ENCODE measurements around the gene TMEM169.
"Not testable (repeated sequence)": the region's sequence is repeated elsewhere in the genome, so short reads cannot be mapped to it uniquely, and the experiment has no call there.

TMEM169 gene

DNA sequence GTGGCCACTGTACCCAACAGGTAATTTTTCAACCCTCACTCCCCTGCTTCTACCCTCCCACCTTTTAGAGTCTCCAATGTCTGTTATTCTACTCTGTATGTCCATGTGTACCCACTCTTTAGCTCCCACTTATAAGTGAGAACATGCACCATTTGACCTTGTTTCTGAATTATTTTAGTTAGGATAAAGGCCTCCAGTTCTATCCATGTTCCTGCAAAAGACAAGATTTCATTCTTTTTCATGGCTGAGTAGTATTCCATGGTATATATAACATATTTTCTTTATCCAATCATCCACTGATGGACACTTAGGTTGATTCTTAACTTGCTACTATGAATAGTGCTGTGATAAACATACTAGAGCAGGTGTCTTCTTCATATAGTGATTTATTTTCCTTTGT is 9.2 kb upstream of the TMEM169 start:
- no peak for DNase-seq

- DNase-seq: no peak
Measured at GRCh38 chr2:216073773-216074172, 7.9 kb upstream of the TMEM169 start.

GRCh38 chr2:216074380-216074779 is 7.3 kb upstream of the TMEM169 start:
- DNase-seq: no peak

DNA sequence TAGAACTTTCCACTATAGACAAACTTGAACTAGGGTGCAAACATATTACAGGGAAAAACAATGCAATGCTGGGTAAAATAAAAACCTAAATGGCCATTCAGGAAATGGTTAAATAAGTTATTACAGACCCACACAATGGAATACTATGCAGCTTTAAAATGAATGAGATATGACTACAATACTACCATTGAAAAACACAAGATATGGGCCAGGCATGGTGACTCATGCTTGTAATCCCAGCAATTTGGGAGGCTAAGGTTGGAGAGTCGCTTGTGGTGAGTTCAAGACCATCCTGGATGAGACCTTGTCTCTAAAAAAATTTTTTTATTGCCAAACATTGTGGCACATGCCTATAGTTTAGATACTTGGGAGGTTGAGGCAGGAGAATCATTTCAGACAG is 6.9 kb upstream of the TMEM169 start:
- DNase-seq: no peak

DNA sequence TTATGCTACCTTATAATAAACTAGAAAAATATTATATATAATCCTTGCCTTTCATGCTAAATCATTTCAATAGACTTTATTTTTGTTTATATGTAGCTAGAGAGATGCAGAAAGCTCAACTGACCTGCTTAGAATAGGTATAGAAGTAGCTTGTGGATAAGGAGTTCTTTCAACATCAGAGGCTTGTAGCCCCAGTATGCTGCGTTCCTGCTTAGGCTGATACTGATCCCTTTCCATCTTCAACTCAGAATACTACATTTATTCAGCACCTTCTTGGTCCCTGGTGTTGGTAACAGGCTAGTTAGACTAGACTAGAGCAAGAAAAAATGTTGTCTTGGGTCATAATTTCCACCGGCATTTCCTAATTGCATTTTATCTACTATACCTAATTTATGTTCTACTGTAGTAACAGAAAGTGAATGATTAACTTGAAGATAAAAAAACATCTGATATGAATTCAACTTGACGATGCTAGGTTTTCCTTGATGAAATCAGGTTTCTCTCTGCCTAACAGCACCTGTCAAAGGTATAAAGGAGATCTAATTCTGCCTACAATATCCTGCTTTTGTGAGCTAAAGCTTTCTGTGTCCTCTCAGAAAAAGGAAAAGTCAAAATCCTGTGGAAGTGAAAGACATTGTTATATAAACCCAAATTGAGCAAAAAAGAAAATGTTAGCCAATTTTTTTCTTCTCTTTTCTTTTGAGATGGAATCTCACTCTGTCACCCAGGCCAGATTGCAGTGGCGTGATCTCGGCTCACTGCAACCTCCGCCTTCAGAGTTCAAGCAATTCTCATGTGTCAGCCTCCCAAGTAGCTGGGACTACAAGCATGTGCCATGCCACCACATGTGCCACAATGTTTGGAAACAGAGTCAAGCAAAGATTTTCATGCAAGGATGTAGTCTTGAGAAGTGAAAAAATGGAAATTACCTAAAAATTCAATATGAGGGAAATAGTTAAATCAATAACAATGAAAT is 5.9 kb upstream of the TMEM169 start:
- DNase-seq: no peak

GRCh38 chr2:216078776-216079175 is 2.9 kb upstream of the TMEM169 start:
- no peak for DNase-seq

DNA sequence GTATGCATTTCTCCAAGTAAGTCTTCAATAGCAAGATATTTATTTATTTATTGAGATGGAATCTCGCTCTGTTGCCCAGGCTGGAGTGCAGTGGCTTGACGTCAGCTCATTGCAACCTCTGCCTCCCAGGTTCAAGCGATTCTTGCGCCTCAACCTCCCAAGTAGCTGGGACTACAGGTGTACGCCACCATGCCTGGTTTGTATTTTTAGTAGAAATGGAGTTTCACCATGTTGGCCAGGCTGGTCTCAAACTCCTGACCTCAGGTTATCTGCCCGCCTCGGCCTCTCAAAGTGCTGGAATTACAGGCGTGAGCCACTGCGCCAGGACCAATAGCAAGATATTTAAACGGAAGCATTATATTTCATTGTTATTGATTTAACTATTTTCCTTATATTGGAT is 1.7 kb upstream of the TMEM169 start:
- not testable (repeated sequence) for DNase-seq

DNA sequence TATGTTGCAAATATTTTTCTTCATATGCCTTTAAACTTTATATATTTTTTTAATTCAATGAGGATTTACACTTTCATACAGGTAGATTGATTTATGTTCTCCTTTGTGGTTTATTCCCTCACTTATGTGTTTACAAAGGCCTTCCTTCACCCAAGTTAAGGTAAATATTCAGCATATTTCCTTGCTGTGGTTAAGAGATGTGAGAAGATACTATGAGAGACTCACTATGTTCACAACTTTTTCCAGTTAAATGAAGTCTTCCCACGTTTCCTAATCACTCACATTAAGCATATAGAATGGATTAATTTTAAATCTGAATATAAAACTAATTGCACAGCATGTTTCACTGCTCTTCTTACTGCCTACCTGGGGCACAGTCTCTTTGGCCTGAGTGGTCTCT is 707 bp upstream of the TMEM169 start:
- DNase-seq: no peak

DNA sequence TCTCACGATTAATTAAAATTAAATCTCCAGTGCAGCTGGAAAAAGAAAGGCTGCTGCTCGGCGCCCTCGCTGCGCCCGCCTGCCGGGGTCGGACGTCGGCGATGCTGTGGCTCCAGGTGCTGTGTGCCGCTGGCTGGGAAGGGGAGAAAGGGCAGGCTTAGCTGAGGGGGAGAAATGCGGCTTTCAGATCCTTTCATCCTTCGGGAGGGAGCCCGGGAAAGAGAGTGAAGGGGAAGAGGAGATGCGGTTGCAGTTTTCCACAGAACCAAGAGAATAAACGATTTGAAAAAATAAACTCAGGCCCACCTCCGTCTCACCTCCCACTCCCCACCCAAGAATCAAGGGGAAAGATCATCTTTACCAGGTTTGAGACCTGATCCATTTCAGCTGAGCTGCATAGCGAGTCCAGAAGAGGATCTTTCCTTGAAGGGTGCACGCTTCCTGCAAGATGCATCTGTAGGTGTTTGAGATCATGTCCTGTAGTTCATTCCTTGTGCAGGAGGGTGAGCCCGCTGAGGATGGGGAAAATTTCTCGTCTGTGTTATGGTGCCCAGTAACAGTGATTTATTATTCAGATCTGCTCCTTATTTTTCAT is 495 bp downstream of the TMEM169 start:
- no peak for DNase-seq

DNA sequence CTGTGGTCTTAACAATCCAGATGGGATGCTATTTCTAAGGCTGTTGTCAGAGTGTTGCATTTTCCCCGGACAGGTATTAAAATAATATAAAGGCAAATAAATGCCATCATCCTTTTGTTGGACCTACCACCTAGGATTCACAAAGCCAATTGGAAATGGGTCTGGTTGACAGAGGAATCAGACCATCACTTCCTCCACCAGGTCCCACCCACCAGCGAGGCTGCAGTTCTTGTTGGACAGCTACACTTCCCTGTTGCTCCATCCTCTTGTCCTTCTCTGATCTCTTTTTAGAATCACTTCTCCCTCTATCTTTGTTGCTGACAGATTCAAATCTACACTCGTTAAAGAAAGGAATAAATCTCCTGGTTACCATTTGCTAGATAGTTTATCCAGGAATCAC is 1.1 kb downstream of the TMEM169 start:
- DNase-seq: no peak

DNA sequence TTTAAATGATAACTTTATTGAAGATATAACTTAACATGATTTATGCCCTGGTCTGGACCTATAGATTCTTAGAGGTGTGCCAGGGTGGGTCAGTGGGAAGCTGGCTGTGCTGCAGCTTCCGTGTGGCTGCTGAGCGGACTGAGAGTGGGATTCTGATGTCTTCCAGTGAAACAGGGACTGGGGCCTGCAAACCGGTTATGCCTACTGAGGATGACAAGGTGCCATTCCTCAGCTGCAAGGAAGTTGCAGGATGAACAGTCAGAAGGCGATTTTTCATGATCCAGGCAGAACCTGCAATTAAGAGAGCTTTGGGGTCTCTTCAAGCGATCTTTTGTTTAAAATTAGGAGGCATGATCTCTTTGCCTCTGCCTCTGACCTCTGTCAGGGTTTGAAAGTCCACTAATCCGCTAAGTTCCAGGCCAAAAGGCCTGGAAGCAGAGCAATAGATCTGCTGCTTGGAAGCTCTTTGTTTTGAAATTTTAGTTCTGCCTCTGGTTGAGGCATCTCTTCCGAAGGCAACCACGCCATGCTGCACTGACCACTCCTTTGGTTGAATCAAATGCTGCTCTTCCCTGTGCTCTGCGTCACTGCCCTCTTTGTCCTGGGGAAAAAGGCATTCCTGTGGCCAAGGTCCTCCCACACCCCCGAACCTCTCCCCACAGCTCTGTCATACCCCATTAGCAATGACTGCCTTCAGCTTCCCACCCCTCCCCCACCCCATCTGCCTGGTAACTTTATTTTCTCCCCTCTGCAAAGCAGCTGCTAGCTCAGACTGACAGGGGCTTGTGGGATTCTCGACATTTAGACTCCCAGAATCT is 2.0 kb downstream of the TMEM169 start:
- DNase-seq: no peak

GRCh38 chr2:216084547-216084946 is 2.8 kb downstream of the TMEM169 start:
- DNase-seq: no peak

GRCh38 chr2:216086207-216086893 is 4.6 kb downstream of the TMEM169 start:
- DNase-seq: no peak

DNA sequence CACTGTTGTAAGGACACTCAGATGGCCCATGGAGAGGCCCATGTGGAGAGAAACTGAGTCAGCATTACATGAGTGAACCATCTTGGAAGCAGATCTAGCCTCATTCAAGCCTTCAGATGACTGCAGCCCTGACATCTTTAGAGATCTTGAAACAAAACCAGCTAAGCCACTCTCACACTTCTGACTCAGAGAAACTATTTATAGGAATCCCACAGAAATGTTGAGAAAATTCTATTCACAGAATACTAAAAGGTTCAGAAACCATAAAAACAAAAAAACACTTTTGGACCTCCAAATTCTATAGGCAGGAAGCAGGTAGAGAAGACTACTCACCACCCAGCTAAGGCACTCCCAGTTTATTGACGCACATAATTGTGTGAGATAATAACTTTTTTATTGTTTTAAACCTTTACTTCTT is 8.7 kb downstream of the TMEM169 start:
- DNase-seq: no peak

DNA sequence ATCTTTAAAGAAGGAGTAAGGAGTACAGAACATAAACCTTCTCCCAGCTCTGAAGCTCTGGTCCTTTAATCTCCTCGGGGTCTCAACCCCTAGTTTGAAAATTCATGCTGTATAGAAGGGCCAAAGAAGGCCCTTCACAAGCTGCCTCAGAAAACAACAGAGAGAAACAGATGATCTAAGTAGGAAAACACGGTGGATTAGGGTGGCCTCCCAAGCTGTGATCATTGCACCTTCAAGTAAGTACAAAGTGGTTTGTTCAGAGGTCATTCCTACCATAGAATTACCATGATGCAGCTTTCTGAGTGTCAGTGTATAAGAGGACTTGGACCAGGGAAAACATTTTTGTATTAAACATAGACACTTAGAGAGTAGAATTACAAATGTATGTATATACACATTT is 10.9 kb downstream of the TMEM169 start:
- no peak for DNase-seq

DNA sequence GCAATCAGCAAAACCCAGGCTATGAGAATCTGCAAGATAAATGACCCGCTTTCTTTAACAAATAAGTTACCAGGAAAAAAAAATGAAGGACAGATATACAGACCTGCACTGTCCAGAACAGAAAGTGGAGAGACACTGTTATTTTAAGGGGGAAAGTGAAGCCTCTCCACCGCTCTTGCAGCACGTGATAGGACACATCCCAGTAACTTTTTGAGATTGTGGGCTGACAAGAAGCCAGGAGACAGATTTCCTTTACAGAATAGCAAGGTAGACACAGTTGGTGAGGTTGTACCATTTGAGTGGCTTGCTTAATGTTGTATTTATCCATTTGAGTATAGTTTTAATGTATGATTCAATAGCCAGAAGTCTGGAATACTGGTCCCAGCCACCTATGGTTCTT is 13.0 kb downstream of the TMEM169 start:
- no peak for DNase-seq

DNA sequence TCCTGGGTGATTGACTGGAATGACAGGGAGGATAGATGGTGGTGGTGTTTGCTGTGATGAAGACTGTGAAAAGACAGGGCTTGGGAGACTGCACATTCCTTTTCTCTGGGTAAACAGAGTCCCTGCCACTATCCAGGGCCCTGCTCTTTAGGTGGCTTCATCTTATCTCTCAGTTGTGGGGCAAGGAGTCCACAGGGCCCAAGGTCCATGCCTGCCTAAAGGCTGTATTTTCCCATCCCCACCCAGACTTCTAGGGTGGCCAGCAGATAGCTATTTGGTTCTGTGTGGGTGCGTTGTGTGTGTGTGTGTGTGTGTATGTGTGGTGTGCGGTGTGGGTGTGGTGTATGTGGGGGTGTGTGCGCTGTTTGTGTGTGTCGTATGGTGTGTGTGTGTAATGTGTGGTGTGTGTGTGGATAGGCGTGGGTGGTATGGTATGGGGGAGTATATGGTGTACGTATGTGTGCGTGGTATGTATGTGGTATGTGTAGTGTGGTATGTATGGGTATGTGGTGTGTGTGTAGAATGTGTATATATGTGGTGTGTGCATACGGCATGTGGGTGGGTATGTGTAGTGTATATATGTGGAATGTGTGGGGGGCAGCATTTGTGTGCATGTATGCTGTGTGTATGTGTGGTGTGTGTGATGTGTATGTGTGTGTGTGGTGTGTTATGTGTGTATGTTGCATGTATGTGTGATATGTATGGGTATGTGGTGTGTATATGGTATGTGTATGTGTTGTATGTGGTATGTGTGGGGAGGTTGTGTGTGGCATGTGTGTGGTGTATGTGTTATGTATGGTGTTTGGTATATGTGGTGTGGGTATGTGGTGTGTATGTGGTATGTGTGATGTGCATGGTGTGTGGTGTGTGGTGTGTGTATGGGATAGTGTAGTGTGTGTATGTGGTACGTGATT is 17.0 kb downstream of the TMEM169 start:
- no peak for DNase-seq

DNA sequence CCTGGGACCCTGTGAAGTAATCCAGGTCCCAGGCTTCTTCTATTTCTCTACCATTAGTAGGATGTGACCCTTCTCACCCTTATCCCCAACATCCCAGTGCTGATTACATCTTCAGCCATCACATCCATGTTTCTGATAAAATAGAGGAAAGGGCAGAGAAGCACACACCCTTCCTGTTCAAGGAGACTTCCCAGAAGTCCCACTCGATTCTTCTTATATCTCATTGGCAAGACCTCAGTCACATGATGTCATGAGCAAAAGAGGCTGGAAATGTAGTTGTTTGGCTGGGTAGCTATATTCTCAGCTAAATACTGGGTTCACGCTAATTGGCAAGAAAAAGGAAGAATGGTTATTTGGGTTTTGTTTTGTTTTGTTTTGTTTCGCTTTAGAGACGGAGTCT is 19.4 kb downstream of the TMEM169 start:
- no peak for DNase-seq

DNA sequence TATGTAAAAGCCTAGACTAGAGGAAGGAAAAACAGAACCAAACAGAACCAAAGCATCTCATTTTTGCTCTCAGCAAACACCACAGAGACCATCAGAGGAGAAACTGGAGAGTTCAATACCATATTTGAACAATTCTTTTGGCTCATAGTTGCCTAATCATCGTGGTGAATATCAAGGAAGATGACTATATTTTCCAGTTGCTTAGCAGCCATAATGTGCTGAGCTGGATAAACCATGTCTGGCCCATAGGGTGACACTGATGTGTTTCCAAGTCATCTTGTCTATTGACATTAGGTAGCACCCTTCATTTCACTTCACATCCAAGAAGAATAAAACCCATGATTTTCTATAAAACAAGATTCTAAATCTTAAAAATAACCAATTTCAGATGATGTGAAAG is 21.5 kb downstream of the TMEM169 start:
- no peak for DNase-seq

- no peak for DNase-seq
Measured at GRCh38 chr2:216104691-216105090, 23.0 kb downstream of the TMEM169 start.

DNA sequence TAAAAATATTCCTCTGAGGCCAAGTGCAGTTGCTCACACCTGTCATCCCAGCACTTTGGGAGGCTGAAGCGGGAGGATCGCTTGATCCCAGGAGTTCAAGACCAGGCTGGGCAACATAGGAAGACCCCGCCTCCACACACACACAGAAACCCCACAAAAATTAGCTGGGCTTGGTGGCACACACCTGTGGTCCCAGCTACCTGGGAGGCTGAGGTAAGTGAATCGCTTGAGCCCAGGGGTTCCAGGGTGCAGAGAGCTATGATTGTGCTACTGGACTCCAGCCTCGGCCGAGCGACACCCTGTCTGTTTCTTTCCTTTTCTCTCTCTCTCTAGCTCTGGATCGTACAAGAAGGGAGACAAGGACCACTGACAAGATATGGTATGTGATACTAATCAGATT is 25.6 kb downstream of the TMEM169 start:
- no peak for DNase-seq

DNA sequence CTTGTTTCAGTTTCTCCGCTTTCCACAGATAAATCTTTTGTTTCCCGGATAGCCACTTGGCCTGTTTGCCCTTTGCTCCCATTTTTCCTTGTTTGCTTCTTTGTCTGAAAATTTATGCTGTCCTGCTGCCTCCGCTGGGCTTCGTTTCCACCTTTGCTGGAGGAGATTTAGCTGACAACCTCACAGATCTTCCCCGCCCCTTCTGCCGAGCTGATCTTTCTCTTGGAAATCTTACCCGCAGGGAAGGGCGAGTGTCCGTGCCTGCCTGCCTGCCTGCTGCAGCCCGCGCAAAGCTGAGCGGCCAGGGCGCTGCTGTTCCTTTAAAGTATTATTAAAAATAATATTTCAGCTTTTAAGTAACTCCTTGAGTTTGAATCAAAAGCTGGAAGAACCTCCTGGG is 26.0 kb downstream of the TMEM169 start:
- DNase-seq: no peak
